ENCODE data around the gene ATP6AP2. TPM values are rescaled to one million over a fixed set of nuclear protein-coding genes. Genes with fewer than 3 reads are reported as not detected.

ATP6AP2 gene
- total and polyA plus RNA-seq, 9 of the 15 experiments (the other 6 are each of a cell fraction or from before 2014, with no cell fraction given): 23.3 to 131 (median 41.9) TPM

- TF ChIP-seq MGA (IDR thresholded peaks at IDR 0.05) (no peak), NFE2 (IDR thresholded peaks at IDR 0.05; ENCODE audit: low read depth) (no peak), PURB (CRISPR knock-in tag; IDR thresholded peaks at IDR 0.05; ENCODE audit: low read depth) (no peak), ZNF444 (CRISPR knock-in tag; IDR thresholded peaks at IDR 0.05) (no peak), U2AF2 (optimal IDR thresholded peaks at IDR 0.05; ENCODE audit: low read depth, low read length) (no peak), BCLAF1 (IDR thresholded peaks at IDR 0.05; ENCODE audit: borderline replicate concordance in 1 of 2, control insufficient read depth in 1 of 2, low read depth in 2 of 2, low read length in 1 of 2) (no peak), KAT2B (IDR thresholded peaks at IDR 0.05; ENCODE audit: low read depth, low read length) (no peak), ZNF3 (CRISPR knock-in tag; IDR thresholded peaks at IDR 0.05) (no peak)
Measured at GRCh38 chrX:40544343-40545266, 36.2 kb upstream of the ATP6AP2 start (continued).
